Thymus (tissue), 11 donors: ENCODE measurements around the gene ZNF687. TPM values are rescaled to one million over a fixed set of nuclear protein-coding genes. Genes with fewer than 3 reads are reported as not detected.

ENCODE experiments used
- DNase-seq, 9 donors: peaks; one replicate each; pipeline ENCODE4 v3.0.0-alpha.2; 2013; ENCODE audit warnings: low spot score in 9 of 9, low read depth in 6 of 9, missing footprints in 1 of 9
- H3K27ac ChIP-seq, 2 donors: one replicate each; pipeline ENCODE4 v1.5.1; 2013; ENCODE audit warnings: control low read depth in 1 of 2, low read depth in 1 of 2, low read length in 1 of 2, mild to moderate bottlenecking in 1 of 2, moderate library complexity in 1 of 2
- H3K27me3 ChIP-seq, 2 donors: one replicate each; pipeline ENCODE4 v1.5.1; 2013; ENCODE audit warnings: low read length in 1 of 2; ENCODE audit not compliant: control insufficient read depth in 2 of 2, insufficient read depth in 1 of 2
- H3K36me3 ChIP-seq, 2 donors: one replicate each; pipeline ENCODE4 v1.5.1; 2013; ENCODE audit warnings: low read length in 1 of 2, mild to moderate bottlenecking in 1 of 2, moderate library complexity in 1 of 2; ENCODE audit not compliant: control insufficient read depth in 2 of 2, insufficient read depth in 2 of 2
- H3K4me1 ChIP-seq, 2 donors: one replicate each; pipeline ENCODE4 v1.5.1; 2013; ENCODE audit warnings: low read length in 2 of 2; ENCODE audit not compliant: control insufficient read depth in 2 of 2, insufficient read depth in 2 of 2
- H3K4me3 ChIP-seq, 2 donors: one replicate each; pipeline ENCODE4 v1.5.1; 2013; ENCODE audit warnings: low read length in 2 of 2, control low read depth in 1 of 2, mild to moderate bottlenecking in 1 of 2
- H3K9me3 ChIP-seq, 2 donors: one replicate each; pipeline ENCODE4 v1.5.1; 2013; ENCODE audit warnings: low read length in 1 of 2, mild to moderate bottlenecking in 1 of 2; ENCODE audit not compliant: control insufficient read depth in 2 of 2, insufficient read depth in 1 of 2
- WGBS: extraction: QIAGEN DNeasy Blood & Tissue Kit; methylation state at CpG from one replicate; pipeline ENCODE4 v1.1.7; 2013; 5-methylcytosine and 5-hydroxymethylcytosine counted together
- polyA plus RNA-seq: library from polyadenylated mRNA; stranded (reverse); fragments of 200-250 nt; gene quantifications from one replicate; pipeline ENCODE4 v1.2.3, GENCODE V29; 2013
- total RNA-seq: library from RNA; stranded (reverse); fragments of 120-200 nt; gene quantifications from one replicate; pipeline ENCODE4 v1.2.4, GENCODE V29; 2013
- donor health status: healthy.

ZNF687 gene
- total and polyA plus RNA-seq, 2 donors = 9.8 to 11.1 TPM

- H3K9me3 ChIP-seq = no peaks in the 10 kb centered on the region
- H3K36me3 ChIP-seq = no peaks in the 10 kb centered on the region
- H3K4me1 ChIP-seq = no peaks in the 10 kb centered on the region
- no peak overlapping the region for H3K4me3 ChIP-seq
- no peak overlapping the region for H3K27ac ChIP-seq
- H3K27me3 ChIP-seq = no peaks in the 10 kb centered on the region
- no peak for DNase-seq
- 95% methylated on average over 5 of the region's 5 CpGs for WGBS
Measured at GRCh38 chr1:151334822-151335221, 52.7 kb downstream of the ZNF687 start.

- H3K27me3 ChIP-seq = no peaks in the 10 kb centered on the region
- H3K27ac ChIP-seq = no peak overlapping the region
- H3K36me3 ChIP-seq = peaks cover 0 to 4% of the 10 kb centered on the region in 2 donors
- no peaks in the 10 kb centered on the region for H3K9me3 ChIP-seq
- no peaks in the 10 kb centered on the region for H3K4me1 ChIP-seq
- DNase-seq = no peak
- H3K4me3 ChIP-seq = no peak overlapping the region
- 98% methylated on average over 3 of the region's 3 CpGs for WGBS
Measured at GRCh38 chr1:151336556-151336955, 54.5 kb downstream of the ZNF687 start.

- no peaks in the 10 kb centered on the region for H3K9me3 ChIP-seq
- H3K4me3 ChIP-seq = no peak overlapping the region
- H3K27me3 ChIP-seq = no peaks in the 10 kb centered on the region
- 43% methylated on average over 7 of the region's 7 CpGs for WGBS
- H3K4me1 ChIP-seq = peaks cover 6 to 20% of the 10 kb centered on the region in 2 donors
- peak overlapping the region; percentile 2 to 62 for H3K27ac ChIP-seq
- peaks cover 29 to 43% of the 10 kb centered on the region in 2 donors for H3K36me3 ChIP-seq
- DNase-seq = peak in 8 of 9 donors; percentile 55 to 86 (median 71)
Measured at GRCh38 chr1:151340870-151341754, 59.0 kb downstream of the ZNF687 start.

Other genes starting within 250 kb of the ZNF687 start
- gene BNIPL, start 245.7 kb upstream of the ZNF687 start, total RNA-seq = 0.52 TPM
- gene BNIPL, start 245.7 kb upstream of the ZNF687 start, polyA plus RNA-seq = 6.2 TPM
- gene C1orf56, start 234.5 kb upstream of the ZNF687 start, total RNA-seq = 0.80 TPM
- 2.1 TPM for gene C1orf56, start 234.5 kb upstream of the ZNF687 start, polyA plus RNA-seq
- 92.0 TPM for gene CDC42SE1, start 222.7 kb upstream of the ZNF687 start, total RNA-seq
- 95.9 TPM for gene CDC42SE1, start 222.7 kb upstream of the ZNF687 start, polyA plus RNA-seq
- gene MLLT11, start 221.9 kb upstream of the ZNF687 start, total RNA-seq = 10.8 TPM
- gene MLLT11, start 221.9 kb upstream of the ZNF687 start, polyA plus RNA-seq = 6.6 TPM
- gene GABPB2, start 211.5 kb upstream of the ZNF687 start, total RNA-seq = 18.9 TPM
- gene GABPB2, start 211.5 kb upstream of the ZNF687 start, polyA plus RNA-seq = 8.5 TPM
- gene SEMA6C, start 135.7 kb upstream of the ZNF687 start, total RNA-seq = 1.5 TPM
- 24.3 TPM for gene SEMA6C, start 135.7 kb upstream of the ZNF687 start, polyA plus RNA-seq
- gene TNFAIP8L2, start 125.7 kb upstream of the ZNF687 start, total RNA-seq = 30.0 TPM
- gene TNFAIP8L2, start 125.7 kb upstream of the ZNF687 start, polyA plus RNA-seq = 32.8 TPM
- gene LYSMD1, start 116.4 kb upstream of the ZNF687 start, total RNA-seq = 11.9 TPM
- 7.7 TPM for gene LYSMD1, start 116.4 kb upstream of the ZNF687 start, polyA plus RNA-seq
- gene SCNM1, start 116.2 kb upstream of the ZNF687 start, total RNA-seq = 63.8 TPM
- gene SCNM1, start 116.2 kb upstream of the ZNF687 start, polyA plus RNA-seq = 75.2 TPM
- 0.38 TPM for gene TMOD4, start 106.3 kb upstream of the ZNF687 start, total RNA-seq
- 1.0 TPM for gene TMOD4, start 106.3 kb upstream of the ZNF687 start, polyA plus RNA-seq
- 47.2 TPM for gene VPS72, start 92.1 kb upstream of the ZNF687 start, total RNA-seq
- gene VPS72, start 92.1 kb upstream of the ZNF687 start, polyA plus RNA-seq = 40.2 TPM
- gene PIP5K1A, start 83.7 kb upstream of the ZNF687 start, total RNA-seq = 30.7 TPM
- 29.8 TPM for gene PIP5K1A, start 83.7 kb upstream of the ZNF687 start, polyA plus RNA-seq
- 272 TPM for gene PSMD4, start 27.6 kb upstream of the ZNF687 start, total RNA-seq
- gene PSMD4, start 27.6 kb upstream of the ZNF687 start, polyA plus RNA-seq = 157 TPM
- gene PI4KB, start 45.1 kb downstream of the ZNF687 start, total RNA-seq = 29.0 TPM
- 31.8 TPM for gene PI4KB, start 45.1 kb downstream of the ZNF687 start, polyA plus RNA-seq
- gene RFX5, start 65.0 kb downstream of the ZNF687 start, total RNA-seq = 89.4 TPM
- 32.9 TPM for gene RFX5, start 65.0 kb downstream of the ZNF687 start, polyA plus RNA-seq
- 6.1 TPM for gene SELENBP1, start 90.4 kb downstream of the ZNF687 start, total RNA-seq
- gene SELENBP1, start 90.4 kb downstream of the ZNF687 start, polyA plus RNA-seq = 6.4 TPM
- 345 TPM for gene PSMB4, start 117.3 kb downstream of the ZNF687 start, total RNA-seq
- gene PSMB4, start 117.3 kb downstream of the ZNF687 start, polyA plus RNA-seq = 371 TPM
- 18.5 TPM for gene POGZ, start 177.2 kb downstream of the ZNF687 start, total RNA-seq
- gene POGZ, start 177.2 kb downstream of the ZNF687 start, polyA plus RNA-seq = 33.5 TPM
- 0.90 TPM for gene CGN, start 229.1 kb downstream of the ZNF687 start, total RNA-seq
- gene CGN, start 229.1 kb downstream of the ZNF687 start, polyA plus RNA-seq = 2.8 TPM